GM10248 (cell line): ENCODE measurements around the gene GIPC2.

Experiments
- CTCF ChIA-PET: fragments of 300-600 bp; sonication (Branson Sonifier 250); formaldehyde crosslinking; extraction: SDS; loops from one replicate; lab custom pipeline; 2021; ENCODE audit warnings: antibody characterized with exemption; lab: Yijun Ruan, JAX
- POLR2A ChIA-PET: fragments of 350-650 bp; sonication (Branson Sonifier 250); formaldehyde crosslinking; extraction: SDS; loops from one replicate; lab custom pipeline; 2020; ENCODE audit warnings: antibody characterized with exemption; lab: Yijun Ruan, JAX
- DNase-seq: peaks from one replicate; pipeline ENCODE4 v3.0.0; 2012; ENCODE audit errors: extremely low spot score
- CTCF ChIP-seq: IDR thresholded peaks from 2 replicates; pipeline ENCODE4 v1.5.1; 2012; ENCODE audit warnings: mild to moderate bottlenecking, low read depth; ENCODE audit errors: extremely low read depth, missing control alignments, control extremely low read depth

The GIPC2 gene

GRCh38 chr1:78051005-78051404 is 5.2 kb downstream of the GIPC2 start:
- CTCF ChIA-PET, result interaction anchor here (2.4 to 3.1 kb wide), 2 partner anchors 9 to 20 kb away, joined by 7 to 11 read pairs; no protein-coding TSS in a partner anchor
- POLR2A ChIA-PET, result no interaction called here
- TF ChIP-seq CTCF, result no peak
- DNase-seq, result no peak

GRCh38 chr1:78052685-78053405 is 7.1 kb downstream of the GIPC2 start:
- ChIA-PET CTCF (interaction anchor here (2.4 kb wide), 1 partner anchor 10 kb away, joined by 7 read pairs; no protein-coding TSS in a partner anchor), POLR2A (no interaction called here)
- no peak for DNase-seq
- TF ChIP-seq CTCF, result no peak

GRCh38 chr1:78053498-78053897 is 7.7 kb downstream of the GIPC2 start:
- CTCF ChIA-PET, result interaction anchor here (1.0 kb wide), 1 partner anchor 157 kb away, joined by 3 read pairs; no protein-coding TSS in a partner anchor
- POLR2A ChIA-PET, result no interaction called here
- no peak for TF ChIP-seq CTCF
- no peak for DNase-seq

GRCh38 chr1:78054559-78054958 is 8.8 kb downstream of the GIPC2 start:
- no peak for TF ChIP-seq CTCF
- no peak for DNase-seq
- CTCF ChIA-PET, result interaction anchor here (1.0 kb wide), 2 partner anchors 21 to 158 kb away, joined by 3 to 4 read pairs; no protein-coding TSS in a partner anchor
- POLR2A ChIA-PET, result no interaction called here

GRCh38 chr1:78054972-78055371 is 9.2 kb downstream of the GIPC2 start:
- TF ChIP-seq CTCF, result no peak
- POLR2A ChIA-PET, result no interaction called here
- DNase-seq, result no peak
- CTCF ChIA-PET, result interaction anchor here (1.0 kb wide), 2 partner anchors 22 to 76 kb away, joined by 3 to 4 read pairs; no protein-coding TSS in a partner anchor

GRCh38 chr1:78055565-78056132 is 9.9 kb downstream of the GIPC2 start:
- CTCF ChIA-PET, result interaction anchor here (1.0 to 1.1 kb wide), 3 partner anchors 9 to 76 kb away, joined by 3 to 4 read pairs (median 3); no protein-coding TSS in a partner anchor
- no peak for TF ChIP-seq CTCF
- DNase-seq, result no peak
- POLR2A ChIA-PET, result no interaction called here
